Panc1 (cell line): ENCODE measurements around the gene CYP4F22.

Experiments
- CTCF ChIP-seq: fragments of 450-650 bp; IDR thresholded peaks from 2 replicates; pipeline ENCODE4 v1.5.1; 2017; ENCODE audit warnings: mild to moderate bottlenecking
- POLR2AphosphoS5 ChIP-seq: IDR thresholded peaks from 2 replicates; pipeline ENCODE4 v1.6.1; 2012; ENCODE audit warnings: mild to moderate bottlenecking, low read depth, low read length, moderate library complexity
- REST ChIP-seq, 2 experiments: IDR thresholded peaks; 2 replicates each; pipeline ENCODE4 v1.6.1; 2011 to 2012; ENCODE audit warnings: low read depth in 2 of 2, control low read depth in 1 of 2, low read length in 1 of 2, mild to moderate bottlenecking in 1 of 2, moderate library complexity in 1 of 2; ENCODE audit not compliant: insufficient read depth in 1 of 2
- SIN3A ChIP-seq: IDR thresholded peaks from 2 replicates; pipeline ENCODE4 v1.6.1; 2012; ENCODE audit warnings: low read depth, mild to moderate bottlenecking, low read length, moderate library complexity, borderline replicate concordance; ENCODE audit not compliant: insufficient read depth
- TCF7L2 ChIP-seq: IDR thresholded peaks from 2 replicates; pipeline ENCODE4 v1.6.1; 2011; ENCODE audit warnings: mild to moderate bottlenecking, low read depth, low read length, inconsistent platforms

- TF ChIP-seq CTCF (peak; percentile 87), SIN3A (peak; percentile 40; the same call in 1 of the 2 replicates), POLR2AphosphoS5 (no peak), REST (IDR thresholded peaks at IDR 0.05; ENCODE audit: insufficient read depth in 1 of 2, low read depth in 2 of 2, low read length in 1 of 2) (no peak), TCF7L2 (no peak)
Observed at GRCh38 chr19:15555759-15556633, 47.7 kb downstream of the CYP4F22 start.
